Neural progenitor cell (in vitro differentiated cells): Measurements from ENCODE around the gene PRKCA.

ENCODE experiments used
- EZH2 ChIP-seq: fragments of 200-600 bp; sonication (generic); IDR thresholded peaks from 2 replicates; pipeline ENCODE4 v1.6.1; 2017; ENCODE audit warnings: antibody characterized with exemption, mild to moderate bottlenecking, moderate library complexity
- EZH2phosphoT487 ChIP-seq: fragments of 200-600 bp; sonication (generic); IDR thresholded peaks from 2 replicates; pipeline ENCODE4 v1.6.1; 2017; ENCODE audit warnings: antibody characterized with exemption
- TF ChIP-seq, protein P1 (sequence below): fragments of 200-600 bp; sonication (generic); IDR thresholded peaks from 2 replicates; pipeline ENCODE4 v1.5.1; 2017; ENCODE audit warnings: antibody characterized with exemption, mild to moderate bottlenecking

DNA sequence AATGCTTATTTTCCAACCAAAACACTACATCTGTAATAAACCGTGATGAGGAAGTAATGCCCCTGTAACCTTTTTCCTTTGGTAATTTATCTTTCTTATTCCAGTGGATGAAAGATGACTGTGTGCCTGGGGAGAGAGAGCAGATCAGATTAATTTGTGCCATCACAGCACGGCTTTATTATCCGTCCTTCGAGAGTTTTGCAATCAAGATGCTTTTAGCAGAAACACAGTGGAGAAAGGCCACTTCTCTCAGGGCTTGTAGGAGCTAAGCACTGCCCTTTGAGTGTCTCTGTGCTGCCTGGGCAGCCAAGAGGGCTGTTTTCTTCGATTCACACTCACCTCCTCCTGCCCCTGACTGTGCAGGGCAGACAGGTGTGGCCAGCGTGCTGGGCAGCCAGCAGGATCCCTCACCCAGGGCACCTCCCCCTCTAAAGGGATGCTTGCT, 190.2 kb downstream of the PRKCA start:
- TF ChIP-seq, protein P1, sequence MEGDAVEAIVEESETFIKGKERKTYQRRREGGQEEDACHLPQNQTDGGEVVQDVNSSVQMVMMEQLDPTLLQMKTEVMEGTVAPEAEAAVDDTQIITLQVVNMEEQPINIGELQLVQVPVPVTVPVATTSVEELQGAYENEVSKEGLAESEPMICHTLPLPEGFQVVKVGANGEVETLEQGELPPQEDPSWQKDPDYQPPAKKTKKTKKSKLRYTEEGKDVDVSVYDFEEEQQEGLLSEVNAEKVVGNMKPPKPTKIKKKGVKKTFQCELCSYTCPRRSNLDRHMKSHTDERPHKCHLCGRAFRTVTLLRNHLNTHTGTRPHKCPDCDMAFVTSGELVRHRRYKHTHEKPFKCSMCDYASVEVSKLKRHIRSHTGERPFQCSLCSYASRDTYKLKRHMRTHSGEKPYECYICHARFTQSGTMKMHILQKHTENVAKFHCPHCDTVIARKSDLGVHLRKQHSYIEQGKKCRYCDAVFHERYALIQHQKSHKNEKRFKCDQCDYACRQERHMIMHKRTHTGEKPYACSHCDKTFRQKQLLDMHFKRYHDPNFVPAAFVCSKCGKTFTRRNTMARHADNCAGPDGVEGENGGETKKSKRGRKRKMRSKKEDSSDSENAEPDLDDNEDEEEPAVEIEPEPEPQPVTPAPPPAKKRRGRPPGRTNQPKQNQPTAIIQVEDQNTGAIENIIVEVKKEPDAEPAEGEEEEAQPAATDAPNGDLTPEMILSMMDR, result no peak
- TF ChIP-seq EZH2, result no peak
- TF ChIP-seq EZH2phosphoT487, result no peak
